HG02852 (cell line): Measurements from ENCODE around the gene ARGLU1.
"Not testable (repeated sequence)": the region's sequence is repeated elsewhere in the genome, so short reads cannot be mapped to it uniquely, and the experiment has no call there.

ENCODE experiments used
- ATAC-seq: cut with Tn5 transposase; IDR thresholded peaks from one replicate; pipeline ENCODE4 v1.9.1; 2021; ENCODE audit warnings: mild to moderate bottlenecking, moderate library complexity; ENCODE audit not compliant: unreplicated experiment

Gene ARGLU1, protein sequence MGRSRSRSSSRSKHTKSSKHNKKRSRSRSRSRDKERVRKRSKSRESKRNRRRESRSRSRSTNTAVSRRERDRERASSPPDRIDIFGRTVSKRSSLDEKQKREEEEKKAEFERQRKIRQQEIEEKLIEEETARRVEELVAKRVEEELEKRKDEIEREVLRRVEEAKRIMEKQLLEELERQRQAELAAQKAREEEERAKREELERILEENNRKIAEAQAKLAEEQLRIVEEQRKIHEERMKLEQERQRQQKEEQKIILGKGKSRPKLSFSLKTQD

DNA sequence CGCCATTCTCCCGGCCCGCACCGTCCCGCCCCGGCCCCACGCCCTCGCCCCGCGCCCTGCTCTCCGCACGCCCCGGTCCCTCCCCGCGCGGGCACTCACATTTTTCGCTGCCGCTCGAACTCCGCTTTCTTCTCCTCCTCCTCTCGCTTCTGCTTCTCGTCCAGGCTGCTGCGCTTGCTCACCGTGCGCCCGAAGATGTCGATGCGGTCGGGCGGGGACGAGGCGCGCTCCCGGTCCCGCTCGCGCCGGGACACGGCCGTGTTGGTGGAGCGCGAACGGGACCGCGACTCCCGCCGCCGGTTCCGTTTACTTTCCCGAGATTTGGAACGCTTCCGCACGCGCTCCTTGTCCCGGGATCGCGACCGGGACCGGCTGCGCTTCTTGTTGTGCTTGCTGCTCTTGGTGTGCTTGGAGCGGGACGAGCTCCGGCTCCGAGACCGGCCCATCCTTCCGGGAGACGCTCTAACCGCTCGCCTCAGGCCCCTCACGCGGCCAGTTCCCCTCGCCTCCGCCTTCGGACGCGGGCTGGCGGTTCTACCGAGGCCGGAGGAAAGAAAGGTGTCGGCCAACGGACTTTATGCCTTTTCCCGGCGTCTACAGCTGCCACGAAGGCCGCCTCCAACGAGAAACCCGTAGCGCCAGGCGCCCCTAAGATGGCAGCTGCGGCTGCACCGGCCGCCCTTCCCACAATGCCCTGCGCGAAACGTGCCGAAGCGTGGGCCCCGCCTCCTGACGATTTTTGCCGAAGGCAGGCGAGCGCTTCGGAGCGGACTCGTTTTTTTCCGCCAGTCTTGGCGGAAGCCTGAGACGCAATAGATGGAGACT, at the start of gene ARGLU1:
Gene ARGLU1, minus strand, starts transcription at position 664 of the 825 bp plus-strand sequence. Its CDS starts 218 bp downstream, at position 446.
- ATAC-seq, result peak; percentile 63

DNA sequence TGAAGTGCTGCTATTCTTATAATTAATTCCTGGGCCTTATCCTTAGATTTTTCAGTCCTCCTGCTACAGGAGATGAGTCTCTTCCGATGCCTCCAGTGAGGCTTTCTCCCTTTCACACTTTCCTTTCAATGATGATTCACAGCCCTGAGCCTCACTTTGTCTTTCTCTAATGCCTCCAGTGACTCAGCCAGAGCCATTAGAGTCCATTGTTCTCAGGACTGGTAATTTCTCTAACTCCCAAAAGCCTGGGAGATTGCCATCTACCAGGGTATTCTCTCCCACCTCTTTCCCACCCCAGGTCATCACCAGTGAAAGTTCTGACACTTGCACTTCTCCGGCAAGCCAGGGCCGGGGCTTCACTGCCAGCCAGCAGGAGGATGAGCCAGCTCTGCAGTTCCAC, 49.6 kb upstream of the ARGLU1 start:
- no peak for ATAC-seq

- no peak for ATAC-seq
Observed at GRCh38 chr13:106616729-106617128, 48.8 kb upstream of the ARGLU1 start.

DNA sequence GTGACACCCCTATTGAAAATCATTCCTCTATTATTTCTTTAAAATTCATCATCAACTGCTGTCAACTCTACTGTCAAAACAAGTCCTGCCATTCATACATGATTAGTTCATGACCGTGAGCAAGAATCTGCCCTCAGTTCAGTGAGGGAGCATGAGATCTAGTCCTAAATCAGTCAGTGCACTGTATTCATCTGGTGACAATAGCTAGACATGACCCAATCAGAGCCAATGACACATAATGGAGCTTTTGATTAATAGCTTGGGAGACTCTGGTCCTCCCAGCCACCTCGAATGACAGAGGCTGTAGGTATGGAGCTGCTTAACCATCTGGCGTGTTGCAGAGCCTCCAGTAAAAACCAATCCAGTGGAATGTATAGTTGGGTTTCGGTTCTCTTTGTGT, 46.9 kb upstream of the ARGLU1 start:
- ATAC-seq, result no peak

DNA sequence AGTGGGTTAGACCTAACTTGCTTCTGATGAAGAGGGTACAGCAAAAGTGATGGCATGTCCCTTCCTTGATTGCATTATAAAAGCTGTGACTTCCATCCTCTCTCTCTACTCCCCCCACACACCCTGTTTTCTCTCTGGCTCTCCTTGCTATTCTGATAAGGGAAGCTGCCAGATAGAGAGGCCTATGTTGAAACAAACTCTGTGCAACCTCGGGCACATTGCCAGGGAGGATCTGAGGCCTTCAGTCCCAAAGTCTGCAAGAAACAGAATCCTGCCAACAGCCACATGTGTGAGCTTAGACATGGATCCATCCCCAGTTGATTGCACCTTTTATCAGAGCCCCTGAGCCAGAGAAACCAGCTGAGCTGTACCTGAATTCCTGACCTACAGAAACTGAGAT, 44.8 kb upstream of the ARGLU1 start:
- no peak for ATAC-seq

DNA sequence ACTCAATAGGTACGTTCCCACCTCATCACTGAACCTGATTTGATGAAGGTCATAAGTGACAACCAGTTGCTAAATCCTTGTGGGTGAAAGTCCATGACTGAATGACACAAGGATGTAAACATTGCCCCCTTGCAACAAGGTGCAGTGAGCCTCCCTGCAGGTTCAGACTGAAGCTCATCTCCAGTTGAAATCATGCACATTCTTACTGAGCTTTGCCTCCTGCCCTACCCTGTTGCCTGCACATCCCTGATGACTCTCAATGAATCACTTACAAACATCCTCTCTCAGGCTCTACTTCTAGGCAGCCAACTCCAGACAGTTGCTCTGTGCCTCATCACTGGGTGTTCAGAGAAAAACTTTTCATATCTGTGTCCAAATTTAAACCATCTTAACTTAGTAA, 42.5 kb upstream of the ARGLU1 start:
- ATAC-seq, result no peak

- no peak for ATAC-seq
Observed at GRCh38 chr13:106609116-106609515, 41.2 kb upstream of the ARGLU1 start.

DNA sequence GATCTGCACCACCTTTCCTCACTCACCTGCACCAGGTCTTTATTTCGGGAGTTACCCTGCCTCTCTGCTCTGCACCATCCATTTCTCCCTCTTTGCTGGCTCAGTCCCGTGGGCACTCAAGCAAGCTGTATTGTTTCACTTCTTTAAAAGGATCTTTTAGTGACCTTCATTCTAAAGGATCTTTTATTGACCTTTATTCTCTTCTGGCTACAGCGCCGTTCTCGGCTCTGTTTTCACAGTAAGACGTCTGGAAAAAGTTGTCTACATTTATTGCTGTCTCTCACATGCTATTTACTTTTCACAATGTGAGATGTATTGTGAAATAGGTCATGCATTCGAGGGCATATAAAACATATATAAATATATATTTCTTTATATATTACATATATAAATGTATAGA, 35.6 kb upstream of the ARGLU1 start:
- no peak for ATAC-seq

DNA sequence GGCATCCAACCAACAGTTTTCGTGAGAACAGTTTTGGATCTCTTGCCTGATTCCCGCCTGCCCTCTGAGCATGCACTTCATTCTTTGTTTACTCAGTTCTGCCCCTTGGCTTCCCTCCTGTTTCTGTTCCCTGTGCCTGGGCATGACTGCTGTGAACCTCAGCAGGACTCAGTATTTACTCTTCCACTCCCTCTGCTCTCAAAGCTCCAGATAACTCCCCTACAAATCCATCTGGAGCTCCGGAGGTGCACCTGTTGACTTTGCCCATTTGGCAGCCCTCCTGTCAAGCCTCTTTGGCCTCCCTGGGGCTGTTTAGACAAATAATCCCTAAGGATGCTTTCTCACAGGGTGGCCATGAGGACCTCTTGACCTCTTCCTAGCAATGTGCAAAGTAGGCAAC, 34.2 kb upstream of the ARGLU1 start:
- ATAC-seq, result no peak

- ATAC-seq, result no peak
Observed at GRCh38 chr13:106601489-106601888, 33.6 kb upstream of the ARGLU1 start.

DNA sequence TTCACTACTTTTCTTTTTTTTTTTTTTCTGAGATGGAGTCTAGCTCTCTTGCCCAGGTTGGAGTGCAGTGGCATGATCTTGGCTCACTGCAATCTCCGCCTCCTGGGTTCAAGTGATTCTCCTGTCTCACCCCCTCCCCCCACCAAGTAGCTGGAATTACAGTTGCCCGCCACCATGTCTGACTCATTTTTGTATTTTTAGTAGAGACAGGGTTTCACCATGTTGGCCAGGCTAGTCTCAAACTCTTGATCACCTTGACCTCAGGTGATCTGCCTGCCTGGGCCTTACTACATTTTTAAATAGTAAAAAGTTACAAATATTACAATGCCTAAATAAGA, 32.8 kb upstream of the ARGLU1 start:
- ATAC-seq, result not testable (repeated sequence)

- no peak for ATAC-seq
Observed at GRCh38 chr13:106599875-106600797, 32.2 kb upstream of the ARGLU1 start.

- no peak for ATAC-seq
Observed at GRCh38 chr13:106597749-106598395, 29.9 kb upstream of the ARGLU1 start.

GRCh38 chr13:106597186-106597585, 29.2 kb upstream of the ARGLU1 start:
- ATAC-seq, result no peak

- ATAC-seq, result no peak
Observed at GRCh38 chr13:106596275-106596937, 28.5 kb upstream of the ARGLU1 start.

- ATAC-seq, result no peak
Observed at GRCh38 chr13:106595625-106596024, 27.7 kb upstream of the ARGLU1 start.

DNA sequence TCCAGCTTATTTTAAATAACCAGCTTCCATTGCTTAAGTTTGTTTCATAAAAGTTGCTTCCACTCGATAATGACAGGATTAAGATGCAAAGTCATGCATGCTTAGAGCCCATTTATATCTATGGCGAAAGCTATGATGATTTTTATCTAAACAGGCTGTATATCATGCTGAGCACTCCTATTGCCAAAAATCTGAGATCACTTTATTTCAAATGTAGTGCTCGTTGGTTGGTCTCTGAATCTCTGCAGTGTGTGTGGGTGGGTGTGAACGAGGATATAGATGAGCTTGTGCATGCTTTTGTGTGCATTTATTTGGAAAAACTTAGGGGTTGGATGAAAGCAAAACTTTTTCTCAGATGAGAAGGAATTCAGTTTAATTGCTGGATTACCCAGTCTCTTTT, 27.0 kb upstream of the ARGLU1 start:
- no peak for ATAC-seq

DNA sequence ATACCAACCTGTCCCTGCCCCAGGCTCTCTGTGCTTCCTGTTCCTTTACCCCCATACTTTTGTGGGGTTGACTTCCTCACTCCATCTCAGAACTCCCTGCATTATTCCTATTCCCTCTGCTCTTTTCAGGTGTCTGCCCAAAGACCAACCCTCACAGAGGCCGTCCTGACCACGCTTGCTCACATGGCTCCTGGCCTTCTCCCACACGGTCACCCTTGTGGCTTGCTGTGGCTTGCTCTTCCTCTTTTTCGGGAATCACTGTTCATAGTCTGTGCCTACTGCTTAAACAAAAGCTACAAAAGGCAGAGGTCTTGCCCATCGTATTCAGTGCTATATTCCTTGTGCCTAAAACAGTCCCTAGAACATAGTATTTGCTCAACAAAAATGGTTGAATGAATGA, 25.2 kb upstream of the ARGLU1 start:
- no peak for ATAC-seq

DNA sequence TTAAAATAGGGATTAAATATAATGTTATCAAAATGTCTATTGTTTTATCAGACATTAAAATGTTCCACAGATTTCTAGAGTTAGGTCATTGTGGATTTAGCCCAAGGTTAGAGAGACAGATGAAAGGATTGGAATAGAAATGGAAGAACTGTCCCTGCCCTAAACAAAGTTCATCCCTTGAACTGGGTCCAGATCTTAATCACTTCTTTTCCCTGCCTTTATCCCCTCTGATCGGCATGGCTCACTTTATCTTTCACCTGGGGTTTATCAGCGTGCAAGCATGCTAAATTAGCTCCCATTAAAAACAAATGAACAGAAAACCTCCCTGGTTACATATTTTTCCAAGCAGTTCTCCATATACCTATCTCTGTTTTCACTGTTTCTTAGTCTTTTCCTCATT, 23.4 kb upstream of the ARGLU1 start:
- ATAC-seq, result no peak

DNA sequence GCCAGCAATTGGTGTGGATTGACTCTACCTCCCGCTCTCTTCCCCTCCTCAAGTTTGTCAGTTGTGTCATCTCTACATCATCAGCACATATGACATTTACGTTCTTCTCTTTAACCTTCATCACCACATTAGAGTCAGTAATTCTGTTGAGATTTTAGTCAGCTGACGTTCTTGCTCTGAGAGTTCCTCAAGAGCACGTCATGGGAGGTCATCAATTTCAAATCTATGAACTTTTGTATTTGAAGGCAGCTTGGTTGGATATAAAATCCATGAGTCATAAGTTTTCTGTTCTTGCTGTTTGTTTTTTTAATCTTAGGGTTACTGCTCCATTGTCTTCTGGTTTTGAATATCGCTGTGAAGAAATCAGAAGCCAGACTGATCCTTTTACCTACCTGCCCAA, 21.8 kb upstream of the ARGLU1 start:
- ATAC-seq, result no peak
